ENCODE measurements around the gene FGFR2.

The FGFR2 gene

GRCh38 chr10:121493521-121493920 lies 104.7 kb downstream of the FGFR2 start:
- DNase-seq (ENCODE audit: low spot score): no peak

DNA sequence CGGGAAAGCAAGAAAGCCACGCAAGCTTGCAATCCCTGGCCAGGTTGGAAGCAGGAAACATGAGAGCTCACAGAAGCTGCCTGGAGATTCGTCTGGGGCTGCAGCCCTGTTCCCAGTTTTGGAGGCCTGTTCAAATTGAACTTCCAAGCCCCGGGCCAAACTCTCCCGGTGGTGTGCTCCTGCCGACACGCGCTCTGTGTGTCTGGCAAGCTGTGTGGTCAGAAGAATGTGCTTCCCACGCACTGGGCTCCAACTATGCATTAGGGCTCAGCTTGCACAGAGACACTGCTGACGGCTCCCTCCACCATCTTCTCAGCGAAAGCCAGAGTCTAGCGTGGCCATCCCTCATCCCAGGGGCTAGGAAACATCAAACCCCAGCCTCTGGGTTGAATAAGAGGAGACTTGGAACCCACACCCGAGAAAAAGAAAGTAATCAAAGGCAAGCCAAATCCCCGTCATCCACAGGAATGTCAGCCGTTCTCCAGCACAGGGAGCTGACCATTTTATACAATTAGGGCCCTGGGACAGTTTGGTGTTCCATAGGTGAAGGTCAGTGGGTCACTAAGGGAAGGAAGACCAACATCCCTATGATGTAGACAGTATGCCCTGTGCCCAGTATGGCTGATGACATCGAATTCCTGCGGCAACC lies 107.2 kb downstream of the FGFR2 start:
- DNase-seq (ENCODE audit: low spot score): no peak

- DNase-seq (ENCODE audit: low spot score): no peak
These were observed 112.7 kb downstream of the FGFR2 start for GRCh38 chr10:121485436-121486139.

DNA sequence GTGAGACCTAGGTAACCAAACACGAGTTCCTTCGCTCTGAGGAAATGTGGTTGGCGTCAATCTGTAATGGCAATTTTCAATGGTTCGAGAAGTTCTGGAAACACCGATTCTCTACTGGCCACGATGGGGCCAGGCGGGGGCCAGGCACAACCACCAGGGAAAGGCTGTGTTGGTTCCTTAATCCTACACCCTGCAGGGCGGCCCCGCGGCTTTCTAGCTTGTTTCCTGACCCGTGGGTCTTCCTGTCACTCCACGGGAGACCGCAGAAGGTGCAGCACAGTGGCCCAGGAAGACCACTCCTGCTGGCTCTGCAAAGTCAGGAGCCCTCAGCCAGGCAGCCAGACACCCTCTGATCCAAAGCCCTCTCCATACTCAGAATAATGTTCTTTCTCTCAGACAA lies 113.4 kb downstream of the FGFR2 start:
- DNase-seq (ENCODE audit: low spot score): no peak

GRCh38 chr10:121484401-121484800 lies 113.8 kb downstream of the FGFR2 start:
- no peak for DNase-seq (ENCODE audit: low spot score)

GRCh38 chr10:121481180-121481579 lies 117.1 kb downstream of the FGFR2 start:
- no peak for DNase-seq (ENCODE audit: low spot score)

DNA sequence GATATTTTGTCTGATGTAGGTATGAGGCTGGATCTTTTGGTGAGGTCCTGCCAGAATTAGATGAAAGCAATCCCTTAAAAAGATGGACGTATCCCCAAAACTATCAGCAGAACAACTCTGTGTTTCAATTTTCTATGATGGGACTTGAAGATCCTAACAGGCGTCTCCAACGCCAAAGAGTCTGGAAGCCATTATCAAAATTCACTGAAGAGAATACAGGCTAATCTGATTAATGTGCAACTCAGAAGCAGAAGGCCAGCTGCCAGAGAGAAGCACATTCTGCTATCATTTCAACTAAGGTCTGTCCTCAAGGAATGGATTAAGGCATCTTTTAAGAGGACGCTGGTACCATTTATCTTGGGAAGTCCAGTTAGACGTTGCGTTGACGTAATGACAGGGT lies 119.7 kb downstream of the FGFR2 start:
- DNase-seq (ENCODE audit: low spot score): no peak

DNA sequence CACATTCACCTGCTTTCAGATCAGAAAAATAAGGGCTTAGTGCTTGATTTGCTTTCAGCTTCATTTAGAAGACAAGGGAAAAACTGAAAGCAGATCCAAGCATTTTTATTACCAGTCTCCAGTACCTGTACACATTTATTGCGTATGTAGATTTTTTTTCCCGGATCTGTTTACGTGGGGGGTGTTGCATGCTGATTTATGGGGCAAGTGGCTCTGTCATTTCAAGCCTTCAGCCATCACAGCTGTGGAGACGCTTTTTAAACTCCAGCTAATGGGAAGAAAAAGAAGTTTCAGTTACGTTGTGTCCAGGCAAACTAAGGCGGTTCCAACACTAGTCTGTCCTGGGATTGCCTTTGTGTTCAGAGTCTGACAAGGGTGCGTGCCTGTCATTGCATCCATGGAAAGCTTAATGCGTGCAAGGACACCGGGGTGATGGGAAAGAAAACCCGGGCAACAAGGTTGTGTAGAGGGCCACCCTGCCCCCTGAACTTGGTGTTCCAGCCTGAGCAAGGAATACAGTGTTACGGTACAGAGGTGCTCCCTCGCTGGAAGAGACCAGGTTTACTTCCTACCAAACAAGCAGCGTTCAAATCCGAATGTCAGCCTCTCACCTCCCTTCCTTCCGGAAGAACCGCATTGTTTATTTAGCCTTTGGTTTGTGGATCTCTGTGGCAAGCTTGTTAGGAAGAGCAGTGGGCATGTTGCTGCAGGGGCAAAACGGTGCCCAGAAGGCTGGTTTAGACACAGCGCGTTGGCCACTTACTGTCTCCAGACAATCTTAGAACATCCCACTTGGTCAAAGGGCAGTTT lies 128.2 kb downstream of the FGFR2 start:
- no peak for DNase-seq (ENCODE audit: low spot score)

- DNase-seq (ENCODE audit: low spot score): no peak
These were observed 129.5 kb downstream of the FGFR2 start for GRCh38 chr10:121468726-121469125.

GRCh38 chr10:121466424-121466823 lies 131.8 kb downstream of the FGFR2 start:
- DNase-seq (ENCODE audit: low spot score): no peak

GRCh38 chr10:121465215-121465614 lies 133.0 kb downstream of the FGFR2 start:
- no peak for DNase-seq (ENCODE audit: low spot score)

GRCh38 chr10:121464517-121464916 lies 133.7 kb downstream of the FGFR2 start:
- DNase-seq (ENCODE audit: low spot score): no peak

DNA sequence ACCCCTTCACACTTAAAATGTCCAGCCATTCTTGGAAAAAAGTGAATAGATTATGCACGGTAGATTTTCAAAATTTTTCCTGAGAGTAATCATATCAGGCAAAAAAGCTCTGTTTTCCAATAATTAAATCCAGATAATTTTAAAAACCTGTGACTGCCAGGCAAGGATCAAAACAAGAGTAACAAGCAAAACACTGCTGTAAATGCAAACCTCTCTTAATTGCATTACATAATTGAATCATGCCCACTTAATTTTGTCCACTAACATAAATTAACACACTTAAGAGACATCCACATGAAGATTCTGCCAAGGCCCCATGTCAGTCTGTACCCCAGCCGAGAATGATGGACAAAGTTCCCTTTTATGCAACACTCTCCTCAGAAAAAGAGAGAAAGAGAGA lies 135.3 kb downstream of the FGFR2 start:
- no peak for DNase-seq (ENCODE audit: low spot score)

DNA sequence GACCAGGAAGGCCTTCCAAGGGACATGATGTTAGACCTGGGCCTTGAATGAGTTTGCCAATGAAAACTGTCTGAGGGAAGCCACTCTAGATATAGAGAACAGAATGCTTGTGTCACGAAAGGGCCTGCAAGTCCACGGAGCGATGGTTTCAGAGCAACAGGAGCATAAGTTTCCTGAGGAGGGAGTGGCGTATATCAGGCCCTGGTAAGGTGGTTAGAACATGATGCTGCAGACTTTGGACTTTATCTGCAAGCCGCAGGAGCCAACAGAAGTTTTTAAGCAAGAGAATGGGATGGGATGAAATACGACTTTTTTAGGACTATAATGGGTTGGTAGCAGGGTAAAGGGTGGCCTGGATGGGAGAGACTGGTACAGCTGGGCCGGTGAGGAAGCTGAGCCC lies 136.0 kb downstream of the FGFR2 start:
- DNase-seq (ENCODE audit: low spot score): no peak

GRCh38 chr10:121461307-121461706 lies 136.9 kb downstream of the FGFR2 start:
- DNase-seq (ENCODE audit: low spot score): no peak

DNA sequence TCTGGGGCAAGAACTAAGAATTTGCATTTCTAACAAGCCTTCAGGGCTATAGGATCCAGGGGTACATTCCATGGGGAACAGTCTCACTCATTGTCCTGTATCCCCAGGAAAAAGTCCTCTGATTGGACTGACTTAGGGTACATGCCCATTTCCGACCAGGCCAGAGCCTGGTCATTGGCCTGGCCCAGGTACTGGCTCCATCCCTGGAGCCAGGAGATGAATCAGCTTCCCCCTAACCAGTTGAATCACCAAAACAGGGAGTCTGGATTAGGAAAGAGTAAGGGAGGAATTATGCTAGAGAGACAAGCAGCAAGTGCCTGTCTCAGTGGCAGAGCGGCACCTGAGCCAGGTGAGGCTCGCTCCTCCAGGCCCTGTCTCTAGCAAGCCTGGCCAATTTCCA lies 137.5 kb downstream of the FGFR2 start:
- DNase-seq (ENCODE audit: low spot score): no peak

DNA sequence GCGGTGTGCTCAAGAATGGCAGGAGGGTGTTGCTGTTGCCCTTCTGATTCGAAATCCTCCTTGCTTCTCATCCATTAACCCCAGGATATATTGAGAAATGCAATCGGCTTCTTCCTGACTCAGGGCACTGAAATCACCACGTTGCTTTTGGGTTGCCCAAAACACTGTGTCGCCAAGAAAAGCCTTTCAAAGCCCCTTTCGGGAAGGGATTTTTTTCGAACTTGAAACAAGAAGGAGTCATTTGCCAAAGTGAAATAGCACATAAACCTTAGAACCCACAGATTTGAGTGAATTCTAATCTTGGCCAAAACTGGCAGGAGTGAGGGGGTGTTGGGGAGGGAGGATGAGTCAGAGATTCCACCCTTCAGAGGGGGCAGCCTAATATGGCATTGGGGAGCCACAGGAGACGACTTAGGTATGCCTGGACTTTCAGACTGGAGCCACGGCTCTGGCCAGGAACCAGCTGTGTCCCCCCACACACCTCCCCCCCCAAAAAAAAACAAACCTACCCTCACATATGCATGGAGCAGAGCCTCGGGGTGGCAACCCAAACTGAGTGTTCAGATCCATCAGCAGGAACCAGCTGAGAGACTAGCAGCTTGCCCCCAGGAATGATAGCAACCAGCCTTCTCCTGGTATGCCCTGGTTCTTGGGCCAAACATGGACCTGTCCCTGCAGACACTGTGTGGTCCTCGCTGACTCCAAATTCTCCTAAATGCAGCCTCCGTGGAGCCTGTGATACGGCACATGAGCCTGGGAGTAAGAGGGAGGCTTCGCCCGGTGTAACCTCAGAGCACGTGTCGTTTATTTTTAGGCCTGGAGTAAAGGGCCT lies 138.4 kb downstream of the FGFR2 start:
- peak; percentile 75 for DNase-seq (ENCODE audit: low spot score)

GRCh38 chr10:121459279-121459621 lies 139.0 kb downstream of the FGFR2 start:
- DNase-seq (ENCODE audit: low spot score): no peak

- no peak for DNase-seq (ENCODE audit: low spot score)
These were observed 140.5 kb downstream of the FGFR2 start for GRCh38 chr10:121457729-121458128.

GRCh38 chr10:121455377-121455776 lies 142.9 kb downstream of the FGFR2 start:
- no peak for DNase-seq (ENCODE audit: low spot score)

GRCh38 chr10:121454781-121455180 lies 143.5 kb downstream of the FGFR2 start:
- no peak for DNase-seq (ENCODE audit: low spot score)

DNA sequence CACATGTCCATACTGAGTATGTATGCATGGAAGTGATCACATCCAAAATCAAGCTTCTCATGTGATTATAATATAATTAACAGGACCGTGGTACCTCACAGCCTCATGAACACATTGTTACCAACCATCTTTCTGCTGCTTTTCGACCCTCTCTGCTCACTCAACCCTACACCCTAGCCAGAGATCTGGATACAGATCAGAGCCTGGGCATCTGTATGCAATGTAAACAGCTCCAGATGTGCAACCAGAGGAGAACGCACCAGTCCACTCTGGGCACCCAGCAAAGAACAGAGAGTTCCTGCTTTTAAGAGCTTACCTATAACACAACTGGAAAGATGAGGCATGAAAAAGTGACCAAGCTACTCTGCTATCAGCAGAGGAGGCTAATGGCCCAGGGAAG lies 145.1 kb downstream of the FGFR2 start:
- no peak for DNase-seq (ENCODE audit: low spot score)

Measured in iPS-NIHi11 (cell line).